ENCODE data around the gene NDUFA5.

NDUFA5 gene

GRCh38 chr7:123539871-123540270 is 17.7 kb downstream of the NDUFA5 start:
- H3K4me3 ChIP-seq (ENCODE audit: low read depth, low read length), result no peak overlapping the region
- no peak for DNase-seq (ENCODE audit: low read depth)
- TF ChIP-seq CTCF (IDR thresholded peaks at IDR 0.05; ENCODE audit: low read depth, low read length), result no peak
- TF ChIP-seq MYC (IDR thresholded peaks at IDR 0.05; ENCODE audit: low read depth, low read length), result no peak
- TF ChIP-seq MAX (IDR thresholded peaks at IDR 0.05; ENCODE audit: low read depth, low read length), result no peak
- TF ChIP-seq POLR2A (IDR thresholded peaks at IDR 0.05; ENCODE audit: extremely low read depth, insufficient read length), result no peak

- TF ChIP-seq POLR2A (IDR thresholded peaks at IDR 0.05; ENCODE audit: extremely low read depth, insufficient read length), result no peak
- TF ChIP-seq MYC (IDR thresholded peaks at IDR 0.05; ENCODE audit: low read depth, low read length), result no peak
- no peak for TF ChIP-seq MAX (IDR thresholded peaks at IDR 0.05; ENCODE audit: low read depth, low read length)
- TF ChIP-seq CTCF (IDR thresholded peaks at IDR 0.05; ENCODE audit: low read depth, low read length), result no peak
These were observed 18.7 kb downstream of the NDUFA5 start for GRCh38 chr7:123538897-123539296.

GRCh38 chr7:123538189-123538714 is 19.4 kb downstream of the NDUFA5 start:
- TF ChIP-seq MYC (IDR thresholded peaks at IDR 0.05; ENCODE audit: low read depth, low read length), result no peak
- TF ChIP-seq CTCF (IDR thresholded peaks at IDR 0.05; ENCODE audit: low read depth, low read length), result no peak
- TF ChIP-seq MAX (IDR thresholded peaks at IDR 0.05; ENCODE audit: low read depth, low read length), result no peak
- no peak for TF ChIP-seq POLR2A (IDR thresholded peaks at IDR 0.05; ENCODE audit: extremely low read depth, insufficient read length)
- no peak for DNase-seq (ENCODE audit: low read depth)
- no peak overlapping the region for H3K4me3 ChIP-seq (ENCODE audit: low read depth, low read length)

More at GRCh38 chr7:123538897-123539296, 18.7 kb downstream of the NDUFA5 start:
- DNase-seq (ENCODE audit: low read depth), result no peak
- H3K4me3 ChIP-seq (ENCODE audit: low read depth, low read length), result no peak overlapping the region

- peak; percentile 35 for DNase-seq (ENCODE audit: low read depth)
These were observed 20.5 kb downstream of the NDUFA5 start for GRCh38 chr7:123537026-123537642.

GRCh38 chr7:123535517-123535916 is 22.1 kb downstream of the NDUFA5 start:
- DNase-seq (ENCODE audit: low read depth), result no peak
- H3K4me3 ChIP-seq (ENCODE audit: low read depth, low read length), result peak overlapping the region; percentile 58
- no peak for TF ChIP-seq CTCF (IDR thresholded peaks at IDR 0.05; ENCODE audit: low read depth, low read length)
- TF ChIP-seq MYC (IDR thresholded peaks at IDR 0.05; ENCODE audit: low read depth, low read length), result no peak
- no peak for TF ChIP-seq MAX (IDR thresholded peaks at IDR 0.05; ENCODE audit: low read depth, low read length)
- TF ChIP-seq POLR2A (IDR thresholded peaks at IDR 0.05; ENCODE audit: extremely low read depth, insufficient read length), result no peak

More at GRCh38 chr7:123537026-123537642, 20.5 kb downstream of the NDUFA5 start:
- TF ChIP-seq POLR2A (IDR thresholded peaks at IDR 0.05; ENCODE audit: extremely low read depth, insufficient read length) (no peak), MAX (IDR thresholded peaks at IDR 0.05; ENCODE audit: low read depth, low read length) (no peak), MYC (IDR thresholded peaks at IDR 0.05; ENCODE audit: low read depth, low read length) (no peak), CTCF (IDR thresholded peaks at IDR 0.05; ENCODE audit: low read depth, low read length) (peak; percentile 13)
- H3K4me3 ChIP-seq (ENCODE audit: low read depth, low read length), result no peak overlapping the region

Measured in NB4 (cell line).